Measurements from ENCODE around the gene TMEM106A.
"Not testable (repeated sequence)": the region's sequence is repeated elsewhere in the genome, so short reads cannot be mapped to it uniquely, and the experiment has no call there.

TMEM106A gene

GRCh38 chr17:43213545-43213944 is 1.9 kb downstream of the TMEM106A start:
- in situ Hi-C loops (cut with HindIII; ENCODE audit: low sequenced_read_pairs), result no loop called here

- in situ Hi-C loops (cut with HindIII; ENCODE audit: low sequenced_read_pairs), result no loop called here
Measured at GRCh38 chr17:43215341-43215740, 3.7 kb downstream of the TMEM106A start.

- in situ Hi-C loops (cut with HindIII; ENCODE audit: low sequenced_read_pairs), result no loop called here
Measured at GRCh38 chr17:43216369-43216761, 4.7 kb downstream of the TMEM106A start.

- in situ Hi-C loops (cut with HindIII; ENCODE audit: low sequenced_read_pairs), result no loop called here
Measured at GRCh38 chr17:43216762-43217613, 5.3 kb downstream of the TMEM106A start.

- in situ Hi-C loops (cut with HindIII; ENCODE audit: low sequenced_read_pairs), result no loop called here
Measured at GRCh38 chr17:43217614-43218087, 6.0 kb downstream of the TMEM106A start.

GRCh38 chr17:43219001-43219400 is 7.3 kb downstream of the TMEM106A start:
- in situ Hi-C loops (cut with HindIII; ENCODE audit: low sequenced_read_pairs), result no loop called here

GRCh38 chr17:43219746-43220380 is 8.2 kb downstream of the TMEM106A start:
- in situ Hi-C loops (cut with HindIII; ENCODE audit: low sequenced_read_pairs), result no loop called here

GRCh38 chr17:43220511-43221125 is 8.9 kb downstream of the TMEM106A start:
- in situ Hi-C loops (cut with HindIII; ENCODE audit: low sequenced_read_pairs), result no loop called here

- in situ Hi-C loops (cut with HindIII; ENCODE audit: low sequenced_read_pairs), result no loop called here
Measured at GRCh38 chr17:43224146-43224705, 12.6 kb downstream of the TMEM106A start.

GRCh38 chr17:43226393-43226792 is 14.7 kb downstream of the TMEM106A start:
- in situ Hi-C loops (cut with HindIII; ENCODE audit: low sequenced_read_pairs), result no loop called here

- in situ Hi-C loops (cut with HindIII; ENCODE audit: low sequenced_read_pairs), result not testable (repeated sequence)
Measured at GRCh38 chr17:43228020-43228782, 16.5 kb downstream of the TMEM106A start, which contains the start of gene CCDC200. Gene CCDC200 (minus strand): TSS chr17:43228623. CDS start chr17:43228554, 69 bp downstream.

GRCh38 chr17:43231205-43232020 is 19.7 kb downstream of the TMEM106A start:
- in situ Hi-C loops (cut with HindIII; ENCODE audit: low sequenced_read_pairs), result not testable (repeated sequence)

GRCh38 chr17:43232021-43232699 is 20.5 kb downstream of the TMEM106A start:
- in situ Hi-C loops (cut with HindIII; ENCODE audit: low sequenced_read_pairs), result not testable (repeated sequence)

GRCh38 chr17:43233263-43233662 is 21.6 kb downstream of the TMEM106A start:
- in situ Hi-C loops (cut with HindIII; ENCODE audit: low sequenced_read_pairs), result not testable (repeated sequence)

- in situ Hi-C loops (cut with HindIII; ENCODE audit: low sequenced_read_pairs), result not testable (repeated sequence)
Measured at GRCh38 chr17:43233877-43234276, 22.2 kb downstream of the TMEM106A start, which contains the start of gene RNU2-1. Gene RNU2-1 (minus strand): TSS chr17:43233977.

- in situ Hi-C loops (cut with HindIII; ENCODE audit: low sequenced_read_pairs), result not testable (repeated sequence)
Measured at GRCh38 chr17:43239597-43239996, 27.9 kb downstream of the TMEM106A start.

GRCh38 chr17:43240596-43241352 is 29.1 kb downstream of the TMEM106A start:
- in situ Hi-C loops (cut with HindIII; ENCODE audit: low sequenced_read_pairs), result not testable (repeated sequence)

- in situ Hi-C loops (cut with HindIII; ENCODE audit: low sequenced_read_pairs), result not testable (repeated sequence)
Measured at GRCh38 chr17:43246456-43246855, 34.8 kb downstream of the TMEM106A start.
